ENCODE data around the gene PNLIP. TPM values are rescaled to one million over a fixed set of nuclear protein-coding genes. Genes with fewer than 3 reads are reported as not detected.

Gene PNLIP
- total RNA-seq, 2 experiments from 2014 or later: not detected

DNA sequence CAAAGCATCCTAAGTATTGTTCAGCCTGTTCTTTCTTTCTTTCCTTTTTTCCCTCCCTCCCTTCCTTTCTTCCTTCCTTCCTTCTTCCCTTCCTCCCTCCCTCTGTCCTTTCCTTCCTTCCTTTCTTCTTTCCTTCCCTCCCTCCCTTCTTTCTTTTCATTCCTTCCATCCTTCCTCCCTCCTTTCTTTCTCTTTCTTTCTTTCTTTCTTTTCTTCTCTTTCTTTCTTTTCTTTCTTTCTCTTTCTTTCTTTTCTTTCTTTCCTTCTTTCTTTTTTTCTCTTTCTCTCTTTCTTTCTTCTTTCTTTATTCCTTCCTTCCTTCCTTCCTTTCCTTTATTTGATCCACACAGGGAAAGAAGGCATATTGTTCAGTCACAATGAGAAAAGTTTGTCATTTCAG lies 21.2 kb downstream of the PNLIP start:
- no peaks in the 10 kb centered on the region for H3K36me3 ChIP-seq (ENCODE audit: insufficient read depth, low read length)
- no peaks in the 10 kb centered on the region for H3K9me2 ChIP-seq (ENCODE audit: insufficient read depth, low read length)
- H3K4me1 ChIP-seq (ENCODE audit: insufficient read depth, low read length, poor library complexity, severe bottlenecking): no peaks in the 10 kb centered on the region
- no peaks in the 10 kb centered on the region for H4K20me1 ChIP-seq (ENCODE audit: insufficient read depth, low read length)
- H3K79me2 ChIP-seq (ENCODE audit: insufficient read depth, low read depth, low read length): no peaks in the 10 kb centered on the region
- intact Hi-C loops (cut with micrococcal nuclease; ENCODE audit: unreplicated experiment): no loop called here
- ChIA-PET POLR2A (no interaction called here), CTCF (ENCODE audit: unreplicated experiment) (no interaction called here)
- BruUV-seq (replicated peaks): no TSS peak
- H2AFZ ChIP-seq (ENCODE audit: low read length): no peak overlapping the region
- no peak for TF ChIP-seq EZH2phosphoT487 (IDR thresholded peaks at IDR 0.05; ENCODE audit: borderline replicate concordance, low read depth, low read length)
- TF ChIP-seq, protein P1, sequence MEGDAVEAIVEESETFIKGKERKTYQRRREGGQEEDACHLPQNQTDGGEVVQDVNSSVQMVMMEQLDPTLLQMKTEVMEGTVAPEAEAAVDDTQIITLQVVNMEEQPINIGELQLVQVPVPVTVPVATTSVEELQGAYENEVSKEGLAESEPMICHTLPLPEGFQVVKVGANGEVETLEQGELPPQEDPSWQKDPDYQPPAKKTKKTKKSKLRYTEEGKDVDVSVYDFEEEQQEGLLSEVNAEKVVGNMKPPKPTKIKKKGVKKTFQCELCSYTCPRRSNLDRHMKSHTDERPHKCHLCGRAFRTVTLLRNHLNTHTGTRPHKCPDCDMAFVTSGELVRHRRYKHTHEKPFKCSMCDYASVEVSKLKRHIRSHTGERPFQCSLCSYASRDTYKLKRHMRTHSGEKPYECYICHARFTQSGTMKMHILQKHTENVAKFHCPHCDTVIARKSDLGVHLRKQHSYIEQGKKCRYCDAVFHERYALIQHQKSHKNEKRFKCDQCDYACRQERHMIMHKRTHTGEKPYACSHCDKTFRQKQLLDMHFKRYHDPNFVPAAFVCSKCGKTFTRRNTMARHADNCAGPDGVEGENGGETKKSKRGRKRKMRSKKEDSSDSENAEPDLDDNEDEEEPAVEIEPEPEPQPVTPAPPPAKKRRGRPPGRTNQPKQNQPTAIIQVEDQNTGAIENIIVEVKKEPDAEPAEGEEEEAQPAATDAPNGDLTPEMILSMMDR (conservative IDR thresholded peaks at IDR 0.05; ENCODE audit: low read length): no peak
- no peak overlapping the region for H3K27ac ChIP-seq (ENCODE audit: low read depth, low read length, poor library complexity, severe bottlenecking)
- no peak for DNase-seq (ENCODE audit: low spot score)
- no peak overlapping the region for H3K4me2 ChIP-seq (ENCODE audit: low read length)
- H3K9me3 ChIP-seq (ENCODE audit: low read length): no peaks in the 10 kb centered on the region
- H3K4me3 ChIP-seq (ENCODE audit: low read depth, low read length, poor library complexity, severe bottlenecking): no peak overlapping the region

DNA sequence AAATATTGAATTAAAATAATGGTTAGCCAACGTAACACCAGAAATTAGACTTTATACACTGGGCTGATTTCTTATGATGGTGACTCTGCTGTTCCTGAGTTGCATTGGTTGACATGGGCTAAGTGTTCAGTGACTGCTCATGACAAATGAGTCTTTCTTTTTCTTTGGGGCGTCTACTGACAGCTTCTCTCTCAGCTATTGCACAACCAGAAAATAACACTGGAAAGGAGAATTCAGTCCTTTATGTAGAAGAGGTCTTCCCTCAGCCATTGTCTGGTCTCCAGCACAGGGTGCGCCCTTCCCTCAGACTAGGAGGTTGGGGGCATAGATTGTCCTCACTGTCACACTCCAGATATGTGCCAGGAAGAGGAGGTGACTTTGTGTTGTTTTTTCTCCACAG lies 21.6 kb downstream of the PNLIP start:
- intact Hi-C loops (cut with micrococcal nuclease; ENCODE audit: unreplicated experiment): no loop called here

DNA sequence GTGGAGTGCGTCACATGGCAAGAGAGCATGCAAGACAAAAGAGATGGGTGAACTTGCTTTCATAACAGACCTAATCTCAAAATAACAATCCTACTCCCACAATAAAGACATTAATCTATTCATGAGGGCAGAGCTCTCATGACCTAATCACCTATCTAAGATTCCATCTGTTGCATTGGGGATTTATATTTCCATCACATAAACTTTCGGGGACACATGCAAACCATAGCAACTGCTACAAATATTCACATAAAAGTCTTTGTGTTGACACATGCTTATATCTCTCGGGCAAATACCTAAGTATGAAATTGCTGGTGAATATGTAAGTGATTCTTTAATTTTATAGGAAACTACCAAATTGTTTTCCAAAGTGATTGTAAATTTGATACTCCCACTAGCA lies 29.1 kb downstream of the PNLIP start:
- no peaks in the 10 kb centered on the region for H3K79me2 ChIP-seq (ENCODE audit: insufficient read depth, low read depth, low read length)
- H3K4me1 ChIP-seq (ENCODE audit: insufficient read depth, low read length, poor library complexity, severe bottlenecking): no peaks in the 10 kb centered on the region
- POLR2A ChIA-PET: no interaction called here
- H3K4me2 ChIP-seq (ENCODE audit: low read length): no peak overlapping the region
- CTCF ChIA-PET (ENCODE audit: unreplicated experiment): no interaction called here
- no peaks in the 10 kb centered on the region for H3K9me3 ChIP-seq (ENCODE audit: low read length)
- H3K27ac ChIP-seq (ENCODE audit: low read depth, low read length, poor library complexity, severe bottlenecking): no peak overlapping the region
- no peaks in the 10 kb centered on the region for H3K36me3 ChIP-seq (ENCODE audit: insufficient read depth, low read length)
- intact Hi-C loops (cut with micrococcal nuclease; ENCODE audit: unreplicated experiment): no loop called here
- no peak overlapping the region for H2AFZ ChIP-seq (ENCODE audit: low read length)
- no peaks in the 10 kb centered on the region for H4K20me1 ChIP-seq (ENCODE audit: insufficient read depth, low read length)
- no peaks in the 10 kb centered on the region for H3K9me2 ChIP-seq (ENCODE audit: insufficient read depth, low read length)
- no peak for TF ChIP-seq EZH2phosphoT487 (IDR thresholded peaks at IDR 0.05; ENCODE audit: borderline replicate concordance, low read depth, low read length)
- TF ChIP-seq, protein P1 (conservative IDR thresholded peaks at IDR 0.05; ENCODE audit: low read length): no peak
- no peak for DNase-seq (ENCODE audit: low spot score)
- H3K4me3 ChIP-seq (ENCODE audit: low read depth, low read length, poor library complexity, severe bottlenecking): no peak overlapping the region
- no TSS peak for BruUV-seq (replicated peaks)

More for the DNA sequence above, 21.6 kb downstream of the PNLIP start:
- H3K27ac ChIP-seq (ENCODE audit: low read depth, low read length, poor library complexity, severe bottlenecking): no peak overlapping the region
- H3K4me1 ChIP-seq (ENCODE audit: insufficient read depth, low read length, poor library complexity, severe bottlenecking): no peaks in the 10 kb centered on the region
- TF ChIP-seq, protein P1 (conservative IDR thresholded peaks at IDR 0.05; ENCODE audit: low read length): no peak
- no peak for TF ChIP-seq EZH2phosphoT487 (IDR thresholded peaks at IDR 0.05; ENCODE audit: borderline replicate concordance, low read depth, low read length)
- no peak overlapping the region for H3K4me3 ChIP-seq (ENCODE audit: low read depth, low read length, poor library complexity, severe bottlenecking)
- H2AFZ ChIP-seq (ENCODE audit: low read length): no peak overlapping the region
- no peak overlapping the region for H3K4me2 ChIP-seq (ENCODE audit: low read length)
- BruUV-seq (replicated peaks): no TSS peak
- ChIA-PET CTCF (ENCODE audit: unreplicated experiment) (no interaction called here), POLR2A (no interaction called here)
- H3K9me2 ChIP-seq (ENCODE audit: insufficient read depth, low read length): no peaks in the 10 kb centered on the region
- DNase-seq (ENCODE audit: low spot score): no peak
- no peaks in the 10 kb centered on the region for H4K20me1 ChIP-seq (ENCODE audit: insufficient read depth, low read length)
- no peaks in the 10 kb centered on the region for H3K36me3 ChIP-seq (ENCODE audit: insufficient read depth, low read length)
- H3K9me3 ChIP-seq (ENCODE audit: low read length): no peaks in the 10 kb centered on the region
- H3K79me2 ChIP-seq (ENCODE audit: insufficient read depth, low read depth, low read length): no peaks in the 10 kb centered on the region
